Measurements from ENCODE around the gene PTPN7.
"Not testable (repeated sequence)": the region's sequence is repeated elsewhere in the genome, so short reads cannot be mapped to it uniquely, and the experiment has no call there.

Gene PTPN7

GRCh38 chr1:202167054-202167453 lies 6.7 kb upstream of the PTPN7 start:
- not testable (repeated sequence) for DNase-seq (ENCODE audit: low spot score)

GRCh38 chr1:202165942-202166843 lies 5.8 kb upstream of the PTPN7 start:
- no peak for DNase-seq (ENCODE audit: low spot score)

- no peak for DNase-seq (ENCODE audit: low spot score)
Measured at GRCh38 chr1:202165267-202165941, 5.0 kb upstream of the PTPN7 start.

GRCh38 chr1:202164271-202165037 lies 4.1 kb upstream of the PTPN7 start:
- DNase-seq (ENCODE audit: low spot score) = no peak

- no peak for DNase-seq (ENCODE audit: low spot score)
Measured at GRCh38 chr1:202163281-202164270, 3.2 kb upstream of the PTPN7 start.

- no peak for DNase-seq (ENCODE audit: low spot score)
Measured at GRCh38 chr1:202162418-202163280, 2.2 kb upstream of the PTPN7 start.

- no peak for DNase-seq (ENCODE audit: low spot score)
Measured at GRCh38 chr1:202162047-202162417, 1.6 kb upstream of the PTPN7 start.

GRCh38 chr1:202161151-202162046 lies 997 bp upstream of the PTPN7 start:
- DNase-seq (ENCODE audit: low spot score) = no peak

- no peak for DNase-seq (ENCODE audit: low spot score)
Measured at GRCh38 chr1:202159534-202160371, 649 bp downstream of the PTPN7 start.

GRCh38 chr1:202158810-202159533 lies 1.4 kb downstream of the PTPN7 start:
- DNase-seq (ENCODE audit: low spot score) = no peak

- DNase-seq (ENCODE audit: low spot score) = no peak
Measured at GRCh38 chr1:202157945-202158344, 2.5 kb downstream of the PTPN7 start.

GRCh38 chr1:202156590-202156989 lies 3.8 kb downstream of the PTPN7 start:
- DNase-seq (ENCODE audit: low spot score) = no peak

GRCh38 chr1:202155478-202156021 lies 4.9 kb downstream of the PTPN7 start:
- DNase-seq (ENCODE audit: low spot score) = peak; percentile 86

GRCh38 chr1:202154766-202155477 lies 5.5 kb downstream of the PTPN7 start:
- DNase-seq (ENCODE audit: low spot score) = peak; percentile 44

- DNase-seq (ENCODE audit: low spot score) = no peak
Measured at GRCh38 chr1:202154148-202154765, 6.1 kb downstream of the PTPN7 start.

- DNase-seq (ENCODE audit: low spot score) = no peak
Measured at GRCh38 chr1:202153284-202153683, 7.1 kb downstream of the PTPN7 start.
